Mesenchymal stem cell (in vitro differentiated cells and primary cell): ENCODE results near the gene SBSN.

Source experiments
- DNase-seq: peaks from one replicate; pipeline ENCODE4 v3.0.0-alpha.2; 2013
- H2AFZ ChIP-seq: one replicate; pipeline ENCODE4 v1.6.1; 2013; ENCODE audit warnings: low read depth, mild to moderate bottlenecking, control low read depth, inconsistent platforms, low read length, moderate library complexity
- H2AK5ac ChIP-seq: 2 replicates; pipeline ENCODE4 v1.6.1; 2013; ENCODE audit warnings: low read length, moderate library complexity, mild to moderate bottlenecking, inconsistent platforms; ENCODE audit not compliant: severe bottlenecking
- H2BK120ac ChIP-seq: one replicate; pipeline ENCODE4 v1.6.1; 2013; ENCODE audit warnings: low read depth, mild to moderate bottlenecking, inconsistent platforms, low read length, moderate library complexity
- H2BK12ac ChIP-seq, 2 experiments: one replicate each; pipeline ENCODE4 v1.6.1; 2013; ENCODE audit warnings: inconsistent platforms in 2 of 2, low read length in 2 of 2, mild to moderate bottlenecking in 2 of 2, moderate library complexity in 2 of 2, control low read depth in 1 of 2
- H2BK15ac ChIP-seq: one replicate; pipeline ENCODE4 v1.6.1; 2013; ENCODE audit warnings: mild to moderate bottlenecking, low read depth, inconsistent platforms; ENCODE audit not compliant: poor library complexity, severe bottlenecking
- H2BK5ac ChIP-seq: 2 replicates; pipeline ENCODE4 v1.6.1; 2013; ENCODE audit warnings: low read depth, mild to moderate bottlenecking, low read length, control low read depth, inconsistent platforms; ENCODE audit not compliant: poor library complexity, severe bottlenecking
- H3K14ac ChIP-seq, 2 experiments: one replicate each; pipeline ENCODE4 v1.6.1; 2013; ENCODE audit warnings: inconsistent platforms in 2 of 2, low read length in 2 of 2, control low read depth in 1 of 2, mild to moderate bottlenecking in 1 of 2, moderate library complexity in 1 of 2
- H3K18ac ChIP-seq, 2 experiments: one replicate each; pipeline ENCODE4 v1.6.1; 2013; ENCODE audit warnings: inconsistent platforms in 2 of 2, low read length in 2 of 2, control low read depth in 1 of 2, low read depth in 1 of 2, mild to moderate bottlenecking in 1 of 2
- H3K23ac ChIP-seq, 2 experiments: one replicate each; pipeline ENCODE4 v1.6.1; 2013; ENCODE audit warnings: inconsistent platforms in 2 of 2, low read length in 2 of 2, mild to moderate bottlenecking in 2 of 2, moderate library complexity in 2 of 2, control low read depth in 1 of 2
- H3K27ac ChIP-seq: 2 replicates; pipeline ENCODE4 v1.5.1; 2013; ENCODE audit warnings: mild to moderate bottlenecking, moderate library complexity, low read length, control low read depth, inconsistent platforms; ENCODE audit not compliant: poor library complexity, severe bottlenecking
- H3K27me3 ChIP-seq, 2 experiments: 2 replicates each; pipeline versions ENCODE4 v1.6.1 to v1.7.0; 2013; ENCODE audit warnings: low read length in 2 of 2, mild to moderate bottlenecking in 2 of 2, moderate library complexity in 2 of 2, control low read depth in 1 of 2, inconsistent platforms in 1 of 2; ENCODE audit not compliant: control insufficient read depth in 1 of 2, insufficient read depth in 1 of 2
- H3K36me3 ChIP-seq, 2 experiments: 2 replicates each; pipeline versions ENCODE4 v1.6.1 to v1.7.0; 2013; ENCODE audit warnings: low read length in 2 of 2, control low read depth in 1 of 2, inconsistent platforms in 1 of 2, low read depth in 1 of 2, mild to moderate bottlenecking in 1 of 2; ENCODE audit not compliant: insufficient read depth in 2 of 2, control insufficient read depth in 1 of 2
- H3K4ac ChIP-seq, 2 experiments: one replicate each; pipeline ENCODE4 v1.6.1; 2013; ENCODE audit warnings: inconsistent platforms in 2 of 2, low read length in 2 of 2, mild to moderate bottlenecking in 2 of 2, moderate library complexity in 2 of 2, control low read depth in 1 of 2, low read depth in 1 of 2
- H3K4me1 ChIP-seq: 2 replicates; pipeline ENCODE4 v1.6.1; 2013; ENCODE audit warnings: low read depth, low read length, control low read depth; ENCODE audit not compliant: control insufficient read depth, insufficient read depth
- H3K4me2 ChIP-seq: 2 replicates; pipeline ENCODE4 v1.6.1; 2013; ENCODE audit warnings: low read length, mild to moderate bottlenecking, inconsistent platforms; ENCODE audit not compliant: poor library complexity, severe bottlenecking
- H3K4me3 ChIP-seq, 2 experiments: 2 replicates each; pipeline versions ENCODE4 v1.5.1 to v1.7.0; 2013; ENCODE audit warnings: low read length in 2 of 2, mild to moderate bottlenecking in 2 of 2, control low read depth in 1 of 2, low read depth in 1 of 2; ENCODE audit not compliant: insufficient read depth in 1 of 2
- H3K79me1 ChIP-seq: replicated peaks from 2 replicates; pipeline ENCODE4 v1.6.1; 2013; ENCODE audit warnings: mild to moderate bottlenecking, control low read depth, low read length, inconsistent platforms; ENCODE audit not compliant: poor library complexity, severe bottlenecking
- H3K9ac ChIP-seq: 2 replicates; pipeline ENCODE4 v1.7.0; 2013; ENCODE audit warnings: mild to moderate bottlenecking, low read length, moderate library complexity
- H3K9me3 ChIP-seq: 2 replicates; pipeline ENCODE4 v1.7.0; 2013; ENCODE audit warnings: mild to moderate bottlenecking, low read length; ENCODE audit not compliant: control insufficient read depth
- H4K8ac ChIP-seq: one replicate; pipeline ENCODE4 v1.6.1; 2013; ENCODE audit warnings: inconsistent platforms, mild to moderate bottlenecking, low read length, moderate library complexity
- H4K91ac ChIP-seq: one replicate; pipeline ENCODE4 v1.6.1; 2013; ENCODE audit warnings: mild to moderate bottlenecking, low read length, inconsistent platforms
- WGBS: methylation state at CpG from one replicate; pipeline ENCODE4 v1.1.7; 2013; ENCODE audit warnings: mixed read lengths; 5-methylcytosine and 5-hydroxymethylcytosine counted together

The SBSN gene

DNA sequence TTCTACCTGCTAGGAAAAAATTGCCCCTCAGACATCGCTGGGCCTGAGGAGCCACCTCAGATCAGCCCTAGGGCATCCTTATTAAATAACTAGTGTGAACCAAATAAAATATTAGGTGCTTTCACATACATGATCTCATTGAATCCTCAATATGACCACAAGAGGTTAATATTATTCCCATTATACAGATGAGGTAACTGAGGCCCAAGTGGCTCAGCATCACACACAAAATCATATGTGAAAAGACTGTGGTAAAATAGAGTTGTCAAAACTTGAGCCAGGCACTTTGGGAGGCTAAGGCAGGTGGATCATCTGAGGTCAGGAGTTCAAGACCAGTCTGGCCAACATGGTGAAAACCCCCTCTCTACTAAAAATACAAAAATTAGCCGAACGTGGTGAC is 11.8 kb downstream of the SBSN start:
- no peak overlapping the region for H3K23ac ChIP-seq
- H3K4me1 ChIP-seq: peaks cover 9% of the 10 kb centered on the region
- H3K36me3 ChIP-seq: no peaks in the 10 kb centered on the region
- no peak overlapping the region for H3K4me2 ChIP-seq
- no peak overlapping the region for H3K4me3 ChIP-seq
- H2BK120ac ChIP-seq: no peak overlapping the region
- no peak overlapping the region for H2BK5ac ChIP-seq
- H3K4ac ChIP-seq: no peak overlapping the region
- DNase-seq: no peak
- no peak overlapping the region for H3K14ac ChIP-seq
- H2BK15ac ChIP-seq: no peak overlapping the region
- no peak overlapping the region for H2AK5ac ChIP-seq
- no peak overlapping the region for H3K27ac ChIP-seq
- H4K8ac ChIP-seq: no peak overlapping the region
- H3K9me3 ChIP-seq: no peaks in the 10 kb centered on the region
- no peak overlapping the region for H4K91ac ChIP-seq
- no peaks in the 10 kb centered on the region for H3K79me1 ChIP-seq
- peaks cover 3 to 31% of the 10 kb centered on the region in 2 experiments for H3K27me3 ChIP-seq
- no peak overlapping the region for H3K18ac ChIP-seq
- WGBS: 75% methylated on average over 2 of the region's 3 CpGs
- H3K9ac ChIP-seq: no peak overlapping the region
- H2BK12ac ChIP-seq: no peak overlapping the region
- H2AFZ ChIP-seq: no peak overlapping the region

DNA sequence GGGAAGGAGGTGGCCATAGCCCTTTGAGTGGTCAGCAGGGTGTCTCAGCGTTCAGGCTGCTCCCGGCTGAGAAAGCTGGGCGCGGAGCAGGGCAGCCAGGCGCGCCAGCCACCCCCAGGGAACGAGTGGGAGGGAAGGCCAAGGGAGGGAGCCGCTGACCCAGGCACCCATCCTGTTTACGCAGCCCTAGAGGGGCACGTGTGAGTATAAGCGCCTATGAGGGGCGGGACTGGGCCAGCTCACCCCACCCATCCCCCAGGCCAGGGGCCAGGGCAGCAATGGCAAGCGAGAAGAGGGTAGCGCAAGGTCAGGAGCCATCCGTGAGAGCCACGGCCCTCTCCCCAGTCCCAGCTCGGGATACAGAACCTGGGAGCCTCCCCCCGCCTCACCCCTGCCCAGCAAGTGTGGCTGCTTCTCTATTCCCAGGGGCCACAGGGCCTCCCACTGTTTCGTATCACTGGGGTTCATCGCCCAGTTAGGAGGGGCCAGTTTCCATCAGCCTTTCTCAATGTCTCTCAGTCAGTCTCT is 13.8 kb downstream of the SBSN start:
- Histone ChIP-seq H2BK15ac (peak overlapping the region; percentile 60), H2BK120ac (no peak overlapping the region), H3K4me3 (peak overlapping the region in 1 of 2 experiments; percentile 60), H3K79me1 (no peaks in the 10 kb centered on the region), H2BK12ac (peak overlapping the region in 1 of 2 experiments; percentile 47), H3K36me3 (no peaks in the 10 kb centered on the region), H3K18ac (peak overlapping the region in 1 of 2 experiments; percentile 41), H4K8ac (no peak overlapping the region), H2AFZ (no peak overlapping the region), H3K4ac (no peak overlapping the region), H3K23ac (no peak overlapping the region), H3K27me3 (peaks cover 20 to 50% of the 10 kb centered on the region in 2 experiments), H3K9ac (peak overlapping the region; percentile 74), H2AK5ac (no peak overlapping the region), H4K91ac (no peak overlapping the region), H3K27ac (no peak overlapping the region), H3K14ac (no peak overlapping the region), H3K4me1 (peaks cover 18% of the 10 kb centered on the region), H2BK5ac (no peak overlapping the region), H3K4me2 (no peak overlapping the region), H3K9me3 (no peaks in the 10 kb centered on the region)
- WGBS: 38% methylated on average over 20 of the region's 20 CpGs
- DNase-seq: peak; percentile 18

DNA sequence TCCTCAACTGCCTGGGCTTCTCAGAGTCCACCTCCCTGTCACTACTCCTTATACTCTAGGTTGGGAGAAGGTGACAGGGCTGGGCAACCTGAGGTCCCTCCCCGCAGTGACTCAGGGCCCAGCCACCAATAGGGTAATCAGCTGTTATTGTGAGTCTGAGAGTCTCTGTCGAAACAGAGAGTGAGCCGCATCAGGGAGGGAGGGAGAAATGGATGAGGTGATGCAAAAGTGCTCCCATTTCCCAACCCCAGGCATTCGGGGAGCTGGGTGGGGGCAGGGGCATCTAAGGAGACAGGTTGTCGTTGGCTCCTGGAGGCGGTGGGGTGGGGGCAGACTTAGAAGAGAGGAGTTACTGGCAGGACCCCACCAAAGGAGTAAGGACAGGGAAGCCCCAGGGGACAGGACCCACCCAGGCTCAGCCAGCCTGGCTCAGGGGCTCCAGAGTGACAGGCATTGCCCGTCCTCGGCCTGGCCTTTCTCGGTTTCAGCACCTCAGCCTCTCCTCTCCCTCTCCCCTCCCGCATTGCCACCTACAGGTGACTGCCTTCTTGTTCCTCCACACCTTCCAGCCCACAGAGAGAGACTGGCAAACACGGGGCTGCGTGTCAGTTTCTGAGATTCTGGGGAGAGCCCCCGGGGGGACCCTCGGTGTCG is 14.4 kb downstream of the SBSN start, which contains the start of gene DMKN:
Gene DMKN, minus strand, starts transcription at position 22 of the 654 bp plus-strand sequence. CDS start 174 bp downstream, outside the sequence.
- Histone ChIP-seq H3K27me3 (peaks cover 23 to 56% of the 10 kb centered on the region in 2 experiments), H3K36me3 (no peaks in the 10 kb centered on the region), H3K18ac (peak within 1 kb of the TSS in 1 of 2 experiments; percentile 41), H2BK120ac (no peak within 1 kb of the TSS), H3K4me1 (peaks cover 18% of the 10 kb centered on the region), H4K8ac (peak within 1 kb of the TSS; percentile 15), H3K9ac (peak within 1 kb of the TSS; percentile 74), H3K9me3 (no peaks in the 10 kb centered on the region), H3K4me2 (no peak within 1 kb of the TSS), H2BK12ac (peak within 1 kb of the TSS in 1 of 2 experiments; percentile 47), H3K23ac (no peak within 1 kb of the TSS), H2BK15ac (peak within 1 kb of the TSS; percentile 60), H2BK5ac (no peak within 1 kb of the TSS), H2AK5ac (no peak within 1 kb of the TSS), H4K91ac (no peak within 1 kb of the TSS), H3K4me3 (peak within 1 kb of the TSS in 1 of 2 experiments; percentile 60), H3K4ac (no peak within 1 kb of the TSS), H3K27ac (no peak within 1 kb of the TSS), H2AFZ (no peak within 1 kb of the TSS), H3K79me1 (no peaks in the 10 kb centered on the region), H3K14ac (peak within 1 kb of the TSS in 1 of 2 experiments; percentile 35)
- WGBS: 23% methylated on average over 15 of the region's 15 CpGs
- DNase-seq: peak; percentile 71

DNA sequence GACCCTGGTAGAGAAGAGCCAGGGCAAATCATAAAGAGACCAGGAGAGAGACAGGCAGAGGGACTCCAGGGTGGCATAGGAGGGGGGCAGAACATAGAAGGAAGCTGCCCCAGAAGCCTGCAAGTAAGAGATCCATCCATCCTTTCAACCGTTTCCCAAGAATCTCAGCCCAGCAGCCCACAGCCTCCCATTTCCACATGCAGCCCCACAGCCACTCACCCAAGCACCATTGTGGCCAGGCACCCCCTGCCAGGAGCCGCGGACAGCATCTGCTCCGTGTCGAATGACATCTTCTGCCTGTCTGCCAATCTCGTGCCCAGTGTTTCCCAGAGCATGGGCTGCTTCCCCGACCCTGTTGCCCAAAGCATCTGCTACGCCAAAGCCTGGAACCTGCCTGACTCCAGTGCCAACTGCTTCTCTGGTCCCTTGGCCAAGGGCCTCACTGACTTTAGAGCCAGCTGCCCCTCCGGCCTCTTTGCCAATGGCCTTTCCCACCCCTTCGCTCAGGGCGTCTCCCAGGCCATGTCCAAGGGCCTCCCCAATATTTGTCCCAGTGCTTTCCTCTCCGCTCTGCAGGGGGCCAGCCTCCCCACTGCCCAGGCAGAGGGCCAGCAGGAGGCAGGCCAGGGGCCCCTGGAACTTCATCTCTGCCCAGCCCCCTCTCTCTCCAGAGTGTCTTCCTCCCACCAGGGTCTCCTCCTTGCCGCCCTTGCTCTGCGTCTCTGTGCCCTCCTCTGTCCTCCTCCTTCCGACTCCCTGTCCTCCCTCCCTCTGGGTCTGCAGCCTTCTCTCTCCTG is 15.1 kb downstream of the SBSN start:
- Histone ChIP-seq H3K4me2 (no peak overlapping the region), H4K8ac (peak overlapping the region; percentile 15), H3K14ac (peak overlapping the region in 1 of 2 experiments; percentile 35), H3K9me3 (no peaks in the 10 kb centered on the region), H2AK5ac (no peak overlapping the region), H2BK12ac (no peak overlapping the region), H3K23ac (no peak overlapping the region), H3K18ac (no peak overlapping the region), H2BK5ac (no peak overlapping the region), H4K91ac (no peak overlapping the region), H3K4me3 (peak overlapping the region in 1 of 2 experiments; percentile 51), H3K79me1 (no peaks in the 10 kb centered on the region), H3K4me1 (peaks cover 14% of the 10 kb centered on the region), H3K27ac (no peak overlapping the region), H3K27me3 (peaks cover 27 to 63% of the 10 kb centered on the region in 2 experiments), H2AFZ (no peak overlapping the region), H2BK120ac (no peak overlapping the region), H2BK15ac (no peak overlapping the region), H3K9ac (no peak overlapping the region), H3K36me3 (no peaks in the 10 kb centered on the region), H3K4ac (no peak overlapping the region)
- 81% methylated on average over 15 of the region's 15 CpGs for WGBS
- DNase-seq: no peak
